GM18520 (cell line): Measurements from ENCODE around the gene TPRG1L.

Experiments
- ATAC-seq: cut with Tn5 transposase; IDR thresholded peaks from one replicate; pipeline ENCODE4 v1.9.1; 2021; ENCODE audit not compliant: unreplicated experiment

The TPRG1L gene

DNA sequence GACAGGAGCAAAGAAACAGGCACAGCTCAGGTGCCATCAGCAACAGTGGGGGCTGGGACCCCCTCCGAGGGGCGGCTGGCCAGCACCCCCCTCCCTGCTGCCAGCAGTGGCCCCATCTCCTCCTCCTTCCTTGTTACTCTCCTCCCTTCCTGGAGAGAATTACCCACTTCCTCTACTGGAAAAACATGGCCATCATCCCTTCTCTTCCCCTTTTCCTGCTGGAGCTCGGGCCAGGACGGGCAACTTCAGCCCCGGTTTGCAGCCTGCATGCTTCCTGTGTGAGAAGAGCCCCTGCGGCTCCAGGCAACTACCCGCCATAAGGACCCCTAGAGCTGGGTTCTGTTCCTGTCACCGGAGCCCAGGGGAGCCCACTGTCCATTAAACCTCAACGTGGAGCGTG, 31.1 kb upstream of the TPRG1L start:
- ATAC-seq = no peak

DNA sequence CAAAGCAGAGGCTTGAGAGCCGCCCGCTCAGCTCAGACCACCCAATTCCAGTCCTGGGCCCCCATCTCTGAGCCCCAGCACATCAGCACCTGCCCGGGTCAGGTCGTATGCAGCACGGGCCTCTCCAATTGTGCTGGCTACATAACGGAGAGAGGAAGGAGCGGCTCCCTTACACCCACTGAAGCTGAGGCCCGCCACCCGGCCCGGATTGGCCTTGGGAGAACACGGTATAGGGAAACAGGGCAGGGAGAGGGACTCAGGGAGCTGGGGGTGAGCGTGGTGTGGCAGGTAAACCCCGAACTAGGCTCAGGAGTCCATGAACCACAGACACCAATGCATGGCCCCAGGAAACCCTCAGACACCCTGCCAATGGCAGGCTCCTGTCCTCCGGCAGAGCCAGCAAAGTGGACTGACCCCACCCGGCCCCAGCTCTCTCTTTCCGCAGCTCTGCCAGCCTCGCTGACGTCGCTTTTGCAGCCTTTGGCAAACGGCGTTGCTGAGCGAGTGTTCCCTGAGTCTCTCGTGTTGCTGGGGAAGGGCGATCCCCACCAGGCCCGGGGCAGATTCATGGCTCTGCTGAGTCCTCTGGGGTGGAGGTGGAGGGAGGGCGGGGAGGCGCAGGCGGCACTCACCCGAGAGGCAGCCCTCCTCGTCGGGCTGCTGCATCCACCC, 30.0 kb upstream of the TPRG1L start:
- ATAC-seq = no peak

DNA sequence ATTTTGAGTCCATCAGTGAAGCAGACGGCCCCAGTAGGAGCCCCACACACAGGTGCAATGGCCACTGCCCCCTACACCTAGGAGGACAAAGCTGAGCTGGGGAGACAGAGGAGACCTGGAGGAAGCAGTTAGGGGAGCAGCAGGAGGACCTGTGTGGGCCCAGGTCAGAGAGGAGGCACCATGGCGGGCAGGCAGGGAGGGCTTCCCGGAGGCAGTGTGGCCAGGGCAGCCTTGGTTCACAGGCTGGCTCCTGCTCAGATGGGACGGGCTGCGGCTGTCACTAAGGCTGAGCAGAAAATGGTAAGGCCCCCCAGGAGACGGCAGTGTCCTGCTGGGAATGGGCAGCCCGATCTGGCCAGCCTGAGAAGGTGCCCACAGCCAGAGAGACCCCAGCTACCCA, 28.9 kb upstream of the TPRG1L start:
- no peak for ATAC-seq

DNA sequence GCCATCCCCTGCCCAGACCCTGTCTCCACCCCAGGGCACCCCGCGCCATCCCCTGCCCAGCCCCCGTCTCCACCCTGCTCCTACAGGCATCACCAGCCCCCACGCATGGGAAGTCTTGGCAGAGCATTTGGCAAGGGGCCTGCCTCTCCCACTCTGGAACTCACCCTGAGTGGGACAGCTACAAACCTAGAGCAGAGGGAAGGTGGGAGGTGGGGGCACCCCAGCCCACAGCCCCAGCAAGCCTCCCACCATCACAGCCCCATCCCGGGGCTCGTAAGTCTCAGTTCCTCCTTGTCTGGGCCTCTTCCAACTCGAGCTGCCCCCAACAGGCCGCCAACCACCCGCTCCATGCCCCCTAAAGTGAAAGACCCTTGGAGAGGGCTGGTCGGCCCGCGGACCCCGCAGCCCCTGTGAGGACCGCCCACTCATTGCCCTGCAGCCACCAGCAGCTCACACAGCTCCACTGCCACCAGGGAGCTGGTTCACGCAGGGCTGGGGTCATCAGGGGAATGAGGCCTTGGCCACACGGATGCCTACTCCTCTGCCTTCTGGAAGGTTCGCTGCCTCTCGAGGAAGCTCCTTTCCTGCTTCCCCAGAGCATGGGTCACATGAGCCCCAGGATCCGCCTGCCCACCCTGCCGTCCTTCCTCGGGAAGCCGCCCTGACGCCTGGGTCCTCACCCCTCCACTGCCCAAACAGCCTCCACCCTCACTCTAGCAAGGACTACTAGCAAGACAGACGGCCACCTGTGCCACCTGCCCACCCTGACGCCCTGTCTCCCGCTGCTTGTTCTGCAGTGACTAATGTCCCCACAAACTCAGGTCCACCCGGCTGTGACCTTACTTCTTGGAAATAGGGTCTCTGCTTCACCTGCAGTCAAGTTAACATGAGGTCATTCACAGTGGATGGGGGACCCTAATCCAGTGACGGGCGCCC, 27.9 kb upstream of the TPRG1L start:
- ATAC-seq = no peak

DNA sequence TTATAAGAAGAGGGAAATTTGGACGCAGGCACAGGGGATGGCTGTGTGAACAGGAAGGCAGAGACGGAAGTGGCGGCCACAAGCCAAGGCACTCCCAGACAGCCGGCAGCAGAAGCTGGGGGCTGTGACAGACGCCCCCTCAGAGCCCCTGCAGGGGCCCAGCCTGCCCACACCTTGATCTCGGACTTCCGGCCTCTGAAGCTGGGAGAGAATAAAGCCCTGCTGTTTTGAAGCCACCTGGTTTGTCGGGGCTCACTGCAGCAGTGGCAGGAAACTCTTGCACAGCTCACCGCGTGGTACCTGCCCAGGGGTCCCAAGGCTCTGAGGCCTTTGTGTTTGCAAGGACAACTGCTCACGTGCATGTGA, 27.2 kb upstream of the TPRG1L start:
- ATAC-seq = no peak

DNA sequence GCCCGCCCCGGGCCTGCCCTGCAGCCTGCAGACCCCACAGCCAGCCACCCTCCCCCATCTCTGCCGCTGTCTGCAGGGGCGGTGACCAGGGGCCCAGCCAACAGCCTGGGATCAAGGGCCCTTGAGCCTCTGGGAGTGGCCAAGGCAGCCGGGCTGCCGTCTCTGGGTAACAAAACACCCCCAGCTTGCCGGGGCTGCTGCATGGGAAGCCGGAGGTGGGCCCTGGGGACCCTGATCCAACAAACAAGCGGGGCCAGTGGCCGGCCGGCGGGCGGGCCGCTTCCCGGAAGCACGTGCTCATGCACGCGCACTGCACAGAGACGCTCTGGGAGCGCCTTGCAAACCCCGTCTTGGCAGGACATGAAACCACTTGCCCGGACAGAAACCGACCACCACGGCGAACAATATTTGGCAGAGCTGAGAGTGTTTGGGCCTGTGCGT, 26.7 kb upstream of the TPRG1L start:
- no peak for ATAC-seq

DNA sequence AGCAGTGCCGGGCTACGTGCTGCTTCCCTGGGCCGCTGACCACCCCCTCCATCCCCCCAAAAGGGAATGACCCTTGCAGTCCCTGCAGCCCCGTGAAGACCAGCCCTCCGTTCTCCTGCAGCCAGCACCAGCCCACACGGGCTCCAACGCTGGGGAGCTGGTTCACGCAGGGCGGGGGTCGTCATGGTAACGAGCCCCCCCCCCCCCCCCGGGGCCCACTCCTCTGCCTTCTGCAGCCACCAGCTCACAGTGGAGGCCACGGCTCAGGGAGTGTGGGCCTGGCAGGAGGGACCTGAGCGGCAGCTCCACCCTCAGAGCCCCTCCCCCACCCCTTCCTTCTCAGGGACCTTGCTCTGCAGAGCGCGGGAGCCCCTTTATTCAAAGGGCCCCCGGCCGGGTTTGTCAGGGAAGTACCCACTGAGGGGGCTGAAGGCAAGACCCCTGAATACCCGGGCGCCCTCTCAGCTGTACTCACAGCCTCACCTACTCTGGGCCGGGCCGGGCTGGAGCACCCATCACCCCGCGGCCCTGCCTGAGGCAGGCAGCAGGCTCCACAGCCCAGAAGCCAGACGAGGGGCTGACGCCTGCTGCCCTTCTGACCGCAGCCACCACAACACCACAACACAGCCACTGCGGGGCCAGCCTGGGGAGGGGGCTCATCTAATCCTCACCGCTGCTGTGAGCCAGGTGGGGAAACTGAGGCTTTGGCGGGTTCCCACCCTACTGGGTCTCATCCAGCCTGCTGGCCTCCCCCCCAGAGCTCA, 26.1 kb upstream of the TPRG1L start:
- no peak for ATAC-seq

DNA sequence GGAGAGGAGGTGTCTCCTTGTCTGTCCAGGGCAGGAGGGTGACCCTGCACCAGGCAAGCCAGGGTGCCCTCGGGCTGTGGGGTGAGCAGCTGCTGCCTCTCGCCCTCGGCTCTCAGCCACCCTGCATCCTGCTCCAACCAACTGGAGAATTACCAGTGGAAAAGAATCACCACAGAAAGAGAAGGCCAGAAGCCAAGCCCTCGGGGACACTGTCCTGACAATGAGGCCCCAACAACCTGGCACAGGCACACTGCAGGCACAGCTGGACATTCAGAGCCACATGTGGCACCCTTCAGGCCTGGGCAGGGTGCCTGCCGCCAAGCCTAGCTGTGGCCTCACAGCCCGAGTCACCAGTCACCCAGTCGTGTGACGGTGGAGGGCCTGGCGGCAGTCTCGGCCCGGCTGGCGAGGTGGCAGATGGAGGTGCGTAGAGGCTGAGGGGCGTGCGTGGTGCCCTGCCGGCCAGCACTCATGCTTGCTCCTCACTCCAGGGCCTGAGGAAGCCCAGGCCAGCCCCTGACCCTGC, 25.5 kb upstream of the TPRG1L start:
- ATAC-seq = no peak

DNA sequence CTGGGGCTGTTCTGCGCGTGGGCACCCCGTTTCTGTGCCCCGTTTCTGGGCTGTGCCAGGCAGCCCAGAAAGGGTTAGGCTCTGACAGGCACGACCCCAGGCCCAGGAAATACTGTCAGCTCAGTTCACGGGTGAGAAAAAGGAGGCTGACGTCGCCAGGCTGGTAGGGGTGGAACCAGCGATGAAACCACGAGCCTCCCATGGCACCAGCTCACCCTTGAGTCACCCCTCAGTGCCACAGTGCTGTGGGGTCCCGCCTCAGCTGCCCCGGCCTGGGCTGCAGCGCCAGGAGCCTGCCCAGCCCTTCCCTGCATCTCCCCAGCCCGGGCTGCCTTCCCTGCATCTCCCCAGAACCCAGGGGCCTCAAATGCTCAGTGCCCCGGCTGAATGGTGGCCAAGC, 25.0 kb upstream of the TPRG1L start:
- ATAC-seq = no peak

DNA sequence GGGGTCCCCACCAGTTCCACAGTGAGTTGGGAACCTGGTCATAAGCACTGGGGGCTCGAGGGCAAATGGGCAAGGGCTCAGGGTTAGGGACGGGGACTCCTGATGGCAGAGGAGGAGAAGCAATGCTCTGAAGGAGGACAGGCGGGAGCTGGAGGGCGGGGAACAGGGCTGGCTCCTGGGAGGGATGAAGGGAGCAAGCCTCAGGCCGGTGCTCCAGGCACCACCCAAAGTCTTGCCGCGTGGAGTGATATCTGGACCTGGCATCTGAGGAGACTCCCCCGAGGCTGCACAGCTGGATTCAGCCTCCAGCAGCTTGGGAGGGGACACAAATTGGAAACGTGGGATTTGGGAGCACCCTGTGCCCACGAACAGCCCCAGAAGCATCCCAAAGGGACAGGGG, 24.5 kb upstream of the TPRG1L start:
- ATAC-seq = no peak

DNA sequence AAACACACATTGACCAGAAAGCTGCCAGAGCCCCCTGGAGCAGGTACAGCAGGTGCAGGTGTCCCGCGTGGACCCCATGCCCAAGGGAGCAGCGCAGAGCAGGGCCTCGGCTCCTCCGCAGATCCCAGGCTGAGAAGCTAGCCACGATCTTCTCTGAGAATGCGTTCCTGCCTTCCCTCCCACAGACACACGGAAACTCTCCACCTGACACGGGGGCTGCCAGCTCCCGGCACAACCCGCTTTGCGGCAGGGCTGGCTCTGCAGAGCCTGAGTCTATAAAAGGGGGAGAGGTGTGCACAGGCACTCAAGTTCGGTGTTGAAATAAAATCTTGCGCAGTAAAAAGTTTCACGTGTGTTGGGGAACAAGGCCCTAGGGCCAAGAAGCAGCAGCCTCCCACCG, 23.1 kb upstream of the TPRG1L start:
- no peak for ATAC-seq

DNA sequence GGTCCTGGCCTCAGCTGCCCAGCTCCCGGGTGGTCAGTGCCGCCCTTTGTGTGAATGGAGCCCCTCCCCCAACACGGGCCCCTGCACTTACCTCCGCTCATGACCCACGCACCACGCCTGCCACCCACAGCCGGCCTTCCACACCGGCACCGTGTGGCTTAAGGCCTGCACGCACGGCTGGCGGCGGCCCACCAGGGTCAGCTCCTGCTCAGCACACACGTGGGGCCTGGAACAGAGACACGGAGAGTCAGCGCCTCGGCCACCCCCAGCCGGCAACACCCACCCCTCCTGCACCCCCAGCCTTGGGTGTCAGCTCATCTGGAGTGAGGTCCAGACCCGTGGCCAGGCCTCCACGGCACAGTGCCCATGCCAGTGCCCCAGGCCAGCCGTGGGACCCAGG, 22.4 kb upstream of the TPRG1L start:
- no peak for ATAC-seq

DNA sequence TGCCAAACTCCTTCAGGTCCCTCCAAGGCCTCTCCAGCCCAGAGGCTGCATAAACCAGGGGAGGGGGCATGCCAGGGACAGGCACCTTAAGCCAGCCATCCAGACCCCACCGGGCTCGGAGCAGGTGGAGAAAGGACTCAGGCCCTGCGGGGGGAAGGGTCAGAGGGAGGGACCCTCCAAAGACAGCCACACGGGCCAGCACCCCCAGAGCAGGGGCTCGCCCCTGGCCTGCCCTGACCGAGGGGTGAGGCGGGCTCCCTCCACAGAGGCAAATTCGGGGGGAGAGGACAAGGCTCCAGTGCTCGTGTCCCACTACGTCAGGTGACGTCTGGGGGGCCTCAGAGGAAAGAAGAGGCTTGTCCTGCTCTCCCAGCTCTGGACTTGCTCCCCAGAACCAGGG, 21.7 kb upstream of the TPRG1L start:
- ATAC-seq = no peak

DNA sequence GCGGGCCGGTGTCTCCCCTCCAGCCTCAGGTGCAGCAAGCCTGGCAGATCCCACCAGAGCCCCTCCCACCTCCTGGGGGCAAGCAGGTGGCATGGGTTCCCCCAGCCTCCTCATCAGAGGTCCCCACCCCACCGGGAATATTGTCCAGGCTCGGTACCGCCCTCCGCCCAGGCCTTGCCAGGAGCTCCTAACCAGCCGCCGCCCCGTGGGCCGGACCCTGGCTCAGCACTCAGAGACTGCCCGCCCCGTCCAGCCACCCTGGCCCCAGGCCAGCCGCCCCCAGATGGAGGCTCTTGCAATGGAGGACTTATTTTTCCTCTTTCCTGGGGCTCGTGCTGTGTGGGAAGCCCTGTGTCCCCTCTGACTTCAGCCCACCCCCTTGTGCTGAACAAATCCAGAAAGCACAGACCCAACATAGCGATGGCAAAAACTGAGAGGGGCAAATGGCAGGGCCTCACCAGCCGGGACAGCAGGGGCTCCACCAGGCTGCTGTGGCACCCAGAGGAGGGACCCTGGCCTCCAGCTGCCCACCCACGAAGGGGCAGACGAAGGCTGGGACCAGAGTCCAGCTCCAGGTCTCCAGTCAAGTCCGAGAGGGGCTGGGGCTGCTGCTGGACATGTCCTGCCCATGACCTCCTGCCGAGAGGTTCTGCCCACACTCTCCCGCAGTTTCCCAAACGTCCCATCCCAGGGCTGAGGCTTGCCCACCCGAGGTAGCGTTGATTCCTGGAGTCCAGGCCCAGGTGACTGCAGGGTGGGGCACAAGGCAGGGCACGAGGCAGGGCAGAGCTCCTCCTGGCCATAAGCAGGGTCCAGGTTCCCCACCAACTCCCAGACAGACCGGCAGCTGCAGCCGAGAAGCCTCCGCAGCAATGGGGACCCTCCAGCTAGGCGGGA, 21.0 kb upstream of the TPRG1L start:
- ATAC-seq = no peak

DNA sequence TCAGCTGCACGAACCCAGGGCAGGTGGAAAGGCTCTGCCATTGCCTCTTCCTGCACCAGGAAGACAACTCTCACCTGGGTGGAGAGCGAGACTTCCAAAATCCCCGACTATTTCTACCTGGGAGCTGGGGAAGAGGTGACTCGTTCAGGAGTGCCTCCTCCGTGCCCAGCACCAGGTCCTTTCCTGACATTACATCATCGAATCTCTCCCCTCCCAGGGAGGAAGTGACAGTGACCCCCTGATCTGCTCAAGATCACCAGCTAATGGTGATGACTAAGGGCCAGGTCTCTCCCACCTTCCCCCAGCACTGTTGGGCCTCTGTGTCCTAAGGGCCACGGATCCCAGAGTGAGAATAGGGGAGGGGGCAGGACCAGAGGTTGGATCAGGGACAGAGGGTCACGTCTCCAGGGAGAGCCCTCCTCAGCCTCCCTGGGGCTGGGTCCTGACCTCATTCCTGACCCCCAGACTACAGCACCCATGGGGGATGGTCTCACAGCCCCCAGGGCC, 20.3 kb upstream of the TPRG1L start:
- ATAC-seq = no peak

DNA sequence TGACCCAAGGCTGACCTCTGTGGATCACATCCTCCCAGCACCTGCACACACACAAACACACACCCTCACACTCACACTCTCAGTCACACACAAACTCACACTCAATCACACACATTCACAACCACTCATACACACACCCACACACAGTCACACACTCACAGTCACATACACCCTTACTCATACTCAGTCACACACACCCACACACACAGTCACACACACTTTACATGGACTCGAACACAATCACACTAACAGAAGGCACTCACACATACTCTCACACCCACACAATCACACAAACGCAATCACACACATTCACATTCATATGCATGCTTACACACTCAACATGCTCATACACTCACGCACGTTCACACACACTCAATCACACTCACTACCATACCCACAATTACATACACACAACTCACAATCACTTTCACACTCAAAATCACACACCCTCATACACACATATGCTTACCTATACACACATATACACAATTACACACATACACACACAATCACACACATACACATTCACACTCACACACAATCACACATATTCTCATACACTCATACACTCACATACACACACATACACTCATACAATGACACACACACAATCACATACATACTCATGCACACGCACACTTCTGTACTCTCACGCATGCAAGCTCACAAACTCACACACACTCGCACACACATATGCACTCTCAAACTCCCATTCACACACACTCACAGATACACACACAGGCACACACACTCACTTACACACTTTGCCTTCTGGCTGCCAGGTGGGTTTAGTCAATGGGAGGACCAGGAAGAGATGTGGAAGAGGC, 19.6 kb upstream of the TPRG1L start:
- ATAC-seq = no peak

DNA sequence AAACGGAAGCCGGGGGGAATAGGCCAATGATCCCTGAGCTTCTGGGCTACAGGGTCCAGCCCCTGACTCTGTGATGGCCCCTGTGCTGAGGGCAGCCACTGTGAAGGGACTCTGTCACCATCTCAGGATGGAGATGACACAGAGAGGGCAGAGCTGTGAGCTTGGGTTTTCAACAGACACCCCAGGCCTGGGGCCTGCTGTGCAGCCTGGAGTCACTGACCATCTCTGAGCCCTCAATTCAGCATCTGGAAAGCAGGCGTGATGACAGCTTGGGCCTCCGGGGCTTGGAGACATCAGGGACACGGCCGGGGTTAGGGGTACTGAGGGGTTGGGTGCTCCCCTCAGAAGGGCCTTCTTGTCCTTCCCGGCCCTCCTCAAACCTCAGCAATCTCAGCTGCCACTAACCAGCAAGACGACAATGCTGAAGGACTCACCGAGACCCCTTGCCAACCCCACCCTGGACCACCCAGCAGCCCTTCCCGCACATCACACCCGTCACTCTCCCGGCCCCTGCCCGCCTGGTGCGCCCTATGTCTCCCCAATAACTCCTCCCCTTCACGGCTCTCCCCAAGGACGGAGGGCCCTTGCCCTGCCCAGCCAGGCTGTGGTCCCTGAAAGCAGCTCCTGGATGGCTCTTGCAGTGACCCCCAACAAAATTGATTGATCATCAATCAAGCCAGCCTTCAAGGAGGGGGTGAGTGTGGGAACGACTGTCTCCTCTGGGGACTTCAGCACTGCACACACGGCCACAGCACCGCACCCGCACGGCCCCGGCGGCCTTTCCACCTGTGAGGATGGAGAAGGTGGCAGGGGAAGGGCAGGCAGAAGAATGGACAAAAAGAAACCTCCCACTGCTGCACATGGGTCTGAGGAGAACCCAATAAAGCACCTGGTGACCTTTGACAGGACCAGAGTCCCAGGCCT, 17.8 kb upstream of the TPRG1L start:
- ATAC-seq = no peak

DNA sequence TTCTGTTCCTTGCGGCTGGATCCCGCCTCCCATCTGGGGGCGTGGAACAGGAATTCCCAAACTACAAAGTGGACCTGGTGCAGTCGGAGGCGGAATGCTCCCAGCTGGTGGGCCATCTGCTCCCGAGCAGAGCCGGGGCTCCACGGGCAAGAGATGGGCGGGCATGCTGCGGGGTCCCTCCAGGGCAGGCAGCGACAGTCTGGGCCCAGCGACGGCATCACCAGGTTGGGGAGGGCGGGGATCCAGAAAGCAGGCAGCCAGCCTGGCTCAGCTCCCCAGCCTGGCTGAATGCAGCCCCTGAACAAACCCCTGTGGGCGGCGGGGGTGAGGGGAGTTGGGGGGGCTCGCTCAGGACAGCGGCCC, 17.1 kb upstream of the TPRG1L start:
- no peak for ATAC-seq
